Vagina (tissue), 2 donors: ENCODE data around the gene TTC7B. TPM values are rescaled to one million over a fixed set of nuclear protein-coding genes. Genes with fewer than 3 reads are reported as not detected.

ENCODE experiments used
- DNase-seq, 2 donors: peaks; one replicate each; pipeline ENCODE4 v3.0.0-alpha.2; 2017; ENCODE audit errors: extremely low spot score in 2 of 2
- H3K27ac ChIP-seq: fragments of 200-600 bp; sonication (generic); one replicate; pipeline ENCODE4 v1.5.1; 2019
- H3K27me3 ChIP-seq: fragments of 200-600 bp; sonication (generic); one replicate; pipeline ENCODE4 v1.5.1; 2019
- H3K36me3 ChIP-seq, 2 donors: fragments of 200-600 bp; sonication (generic); one replicate each; pipeline ENCODE4 v1.5.1; 2017 to 2019
- H3K4me1 ChIP-seq: fragments of 200-600 bp; sonication (generic); one replicate; pipeline ENCODE4 v1.5.1; 2019
- H3K4me3 ChIP-seq, 2 donors: fragments of 200-600 bp; sonication (generic); 1 replicate in 1 of 2; 2 replicates in 1 of 2; pipeline ENCODE4 v1.5.1; 2016 to 2019
- H3K9me3 ChIP-seq: fragments of 200-600 bp; sonication (generic); one replicate; pipeline ENCODE4 v1.5.1; 2019
- CTCF ChIP-seq, 3 experiments: fragments of 450-650 bp in 2 of 3; fragments of 200-600 bp in 1 of 3; sonication (generic) in 1 of 3; IDR thresholded peaks; one replicate each; pipeline ENCODE4 v1.5.1; 2017 to 2019; ENCODE audit warnings: antibody characterized with exemption in 3 of 3, mild to moderate bottlenecking in 2 of 3, moderate library complexity in 2 of 3
- POLR2A ChIP-seq, 2 donors: fragments of 450-650 bp; IDR thresholded peaks; one replicate each; pipeline ENCODE4 v1.6.1; 2017; ENCODE audit warnings: antibody characterized with exemption in 2 of 2, mild to moderate bottlenecking in 2 of 2, moderate library complexity in 2 of 2
- POLR2AphosphoS5 ChIP-seq, 2 donors: sonication (generic); formaldehyde crosslinking; IDR thresholded peaks; one replicate each; pipeline ENCODE4 v1.9.0; 2017; ENCODE audit warnings: antibody characterized with exemption in 2 of 2, mild to moderate bottlenecking in 2 of 2, low read depth in 1 of 2; ENCODE audit not compliant: insufficient read depth in 1 of 2
- intact Hi-C: fragments of 100-400 bp; cut with DNase I; formaldehyde crosslinking; loops from one replicate; pipeline ENCODE4 v1.15.1; 2023
- total RNA-seq: library from RNA; depleted of rRNA; stranded (reverse); fragments of >200 nt; gene quantifications from one replicate; pipeline ENCODE4 v1.2.3, GENCODE V29; 2016

Gene TTC7B
- total RNA-seq, 1 donor from 2014 or later: 56.0 TPM

GRCh38 chr14:90538716-90539495 lies 277.3 kb downstream of the TTC7B start:
- Histone ChIP-seq H3K4me3 (no peak overlapping the region), H3K27ac (no peak overlapping the region), H3K36me3 (no peaks in the 10 kb centered on the region), H3K9me3 (no peaks in the 10 kb centered on the region), H3K27me3 (no peaks in the 10 kb centered on the region), H3K4me1 (peaks cover 8% of the 10 kb centered on the region)
- no peak for TF ChIP-seq CTCF (IDR thresholded peaks at IDR 0.05)
- no peak for TF ChIP-seq POLR2A (IDR thresholded peaks at IDR 0.05)
- TF ChIP-seq POLR2AphosphoS5 (IDR thresholded peaks at IDR 0.05; ENCODE audit: insufficient read depth in 1 of 2, low read depth in 1 of 2): no peak
- DNase-seq: no peak
- intact Hi-C loops: no loop called here

GRCh38 chr14:90538095-90538494 lies 278.1 kb downstream of the TTC7B start:
- Histone ChIP-seq H3K9me3 (no peaks in the 10 kb centered on the region), H3K36me3 (no peaks in the 10 kb centered on the region), H3K4me1 (peaks cover 8% of the 10 kb centered on the region), H3K27me3 (no peaks in the 10 kb centered on the region), H3K4me3 (no peak overlapping the region), H3K27ac (no peak overlapping the region)
- TF ChIP-seq POLR2AphosphoS5 (IDR thresholded peaks at IDR 0.05; ENCODE audit: insufficient read depth in 1 of 2, low read depth in 1 of 2) (no peak), POLR2A (IDR thresholded peaks at IDR 0.05) (no peak), CTCF (IDR thresholded peaks at IDR 0.05) (no peak)
- intact Hi-C loops: no loop called here
- DNase-seq: no peak

GRCh38 chr14:90536511-90537191 lies 279.6 kb downstream of the TTC7B start:
- DNase-seq: no peak
- H3K4me1 ChIP-seq: peaks cover 8% of the 10 kb centered on the region

GRCh38 chr14:90536092-90536491 lies 280.1 kb downstream of the TTC7B start:
- no peak for DNase-seq
- Histone ChIP-seq H3K27me3 (no peaks in the 10 kb centered on the region), H3K4me3 (no peak overlapping the region), H3K9me3 (no peaks in the 10 kb centered on the region), H3K27ac (no peak overlapping the region), H3K4me1 (peaks cover 8% of the 10 kb centered on the region), H3K36me3 (no peaks in the 10 kb centered on the region)
- TF ChIP-seq POLR2AphosphoS5 (IDR thresholded peaks at IDR 0.05; ENCODE audit: insufficient read depth in 1 of 2, low read depth in 1 of 2) (no peak), CTCF (IDR thresholded peaks at IDR 0.05) (no peak), POLR2A (IDR thresholded peaks at IDR 0.05) (no peak)
- intact Hi-C loops: no loop called here

More at GRCh38 chr14:90536511-90537191, 279.6 kb downstream of the TTC7B start:
- Histone ChIP-seq H3K9me3 (no peaks in the 10 kb centered on the region), H3K27me3 (no peaks in the 10 kb centered on the region), H3K36me3 (no peaks in the 10 kb centered on the region), H3K4me3 (no peak overlapping the region), H3K27ac (no peak overlapping the region)
- intact Hi-C loops: no loop called here
- no peak for TF ChIP-seq POLR2A (IDR thresholded peaks at IDR 0.05)
- no peak for TF ChIP-seq CTCF (IDR thresholded peaks at IDR 0.05)
- TF ChIP-seq POLR2AphosphoS5 (IDR thresholded peaks at IDR 0.05; ENCODE audit: insufficient read depth in 1 of 2, low read depth in 1 of 2): no peak
